GM12892 (cell line): ENCODE results near the gene ATP8A2.

Experiments used
- POLR2A ChIP-seq: IDR thresholded peaks from 2 replicates; pipeline ENCODE4 v1.6.1; 2011; ENCODE audit warnings: low read depth, low read length, control low read depth
- POLR2AphosphoS5 ChIP-seq: IDR thresholded peaks from 2 replicates; pipeline ENCODE4 v1.6.1; 2011; ENCODE audit warnings: low read depth, low read length, control low read depth
- TAF1 ChIP-seq: IDR thresholded peaks from 2 replicates; pipeline ENCODE4 v1.6.1; 2011; ENCODE audit warnings: low read depth, mild to moderate bottlenecking, control low read depth, low read length, borderline replicate concordance

GRCh38 chr13:26058704-26059103, 686.9 kb downstream of the ATP8A2 start:
- TF ChIP-seq TAF1 (no peak), POLR2AphosphoS5 (no peak), POLR2A (no peak)
